Retinal pigment epithelial cell (primary cell): ENCODE measurements around the gene CCSAP.
A peak's percentile ranks its signal among the peaks of the same experiment; 100 is the strongest.
"Not testable (repeated sequence)": the region's sequence is repeated elsewhere in the genome, so short reads cannot be mapped to it uniquely, and the experiment has no call there.

Experiments
- DNase-seq: peaks from one replicate; pipeline ENCODE4 v3.0.0-alpha.2; 2010; ENCODE audit warnings: low read depth
- H3K4me3 ChIP-seq: 2 replicates; pipeline ENCODE4 v1.5.1; 2011; ENCODE audit warnings: mild to moderate bottlenecking, low read length, control low read depth, moderate library complexity
- TF ChIP-seq, protein P1 (sequence below): conservative IDR thresholded peaks from 2 replicates; pipeline ENCODE4 v1.5.1; 2011; ENCODE audit warnings: low read depth, low read length, control low read depth, inconsistent platforms

The CCSAP gene

DNA sequence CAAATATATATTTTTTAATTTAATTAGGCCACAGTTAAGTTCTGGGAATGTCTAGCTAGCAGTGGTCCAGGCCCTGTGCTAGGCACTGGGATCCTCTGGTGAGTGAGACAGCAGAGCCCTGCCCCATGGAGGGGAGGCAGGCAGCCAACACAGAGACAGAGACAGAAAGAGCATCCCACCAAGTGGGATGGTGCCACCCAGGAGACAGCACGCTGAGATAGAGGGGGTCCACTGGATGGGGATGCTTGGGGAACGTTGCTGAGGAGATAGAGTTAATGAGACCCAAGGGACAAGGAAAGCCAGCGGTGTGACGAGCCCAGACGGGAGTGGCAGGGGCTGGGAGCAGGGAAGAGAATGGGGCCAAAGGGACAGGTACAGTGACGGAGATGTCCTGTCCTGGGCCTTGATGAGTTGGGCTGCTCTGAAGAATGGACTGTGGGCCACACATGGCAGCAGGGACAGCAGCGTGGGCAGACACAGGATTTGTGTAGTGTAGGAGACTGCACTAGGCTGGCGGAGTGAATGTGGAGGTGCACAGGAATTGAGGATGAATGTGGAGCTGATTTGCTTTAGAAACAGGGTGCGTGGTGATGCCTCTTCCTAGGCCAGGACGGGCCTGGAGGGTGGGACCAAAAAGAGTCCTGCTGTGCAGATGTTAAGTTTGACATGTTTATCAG is 49.2 kb downstream of the CCSAP start:
- H3K4me3 ChIP-seq = no peak overlapping the region
- DNase-seq = no peak
- TF ChIP-seq, protein P1, sequence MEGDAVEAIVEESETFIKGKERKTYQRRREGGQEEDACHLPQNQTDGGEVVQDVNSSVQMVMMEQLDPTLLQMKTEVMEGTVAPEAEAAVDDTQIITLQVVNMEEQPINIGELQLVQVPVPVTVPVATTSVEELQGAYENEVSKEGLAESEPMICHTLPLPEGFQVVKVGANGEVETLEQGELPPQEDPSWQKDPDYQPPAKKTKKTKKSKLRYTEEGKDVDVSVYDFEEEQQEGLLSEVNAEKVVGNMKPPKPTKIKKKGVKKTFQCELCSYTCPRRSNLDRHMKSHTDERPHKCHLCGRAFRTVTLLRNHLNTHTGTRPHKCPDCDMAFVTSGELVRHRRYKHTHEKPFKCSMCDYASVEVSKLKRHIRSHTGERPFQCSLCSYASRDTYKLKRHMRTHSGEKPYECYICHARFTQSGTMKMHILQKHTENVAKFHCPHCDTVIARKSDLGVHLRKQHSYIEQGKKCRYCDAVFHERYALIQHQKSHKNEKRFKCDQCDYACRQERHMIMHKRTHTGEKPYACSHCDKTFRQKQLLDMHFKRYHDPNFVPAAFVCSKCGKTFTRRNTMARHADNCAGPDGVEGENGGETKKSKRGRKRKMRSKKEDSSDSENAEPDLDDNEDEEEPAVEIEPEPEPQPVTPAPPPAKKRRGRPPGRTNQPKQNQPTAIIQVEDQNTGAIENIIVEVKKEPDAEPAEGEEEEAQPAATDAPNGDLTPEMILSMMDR = no peak

DNA sequence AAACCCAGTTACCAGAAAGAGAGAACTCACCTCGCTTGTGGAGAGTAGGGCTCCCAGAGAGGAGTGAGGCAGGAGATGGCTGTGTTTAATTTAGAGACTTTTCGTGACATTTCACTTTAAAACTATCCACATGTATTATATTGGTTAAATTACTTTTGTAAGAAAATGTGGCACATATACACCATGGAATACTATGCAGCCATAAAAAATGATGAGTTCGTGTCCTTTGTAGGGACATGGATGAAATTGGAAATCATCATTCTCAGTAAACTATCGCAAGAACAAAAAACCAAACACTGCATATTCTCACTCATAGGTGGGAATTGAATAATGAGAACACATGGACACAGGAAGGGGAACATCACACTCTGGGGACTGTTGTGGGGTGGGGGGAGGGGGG is 51.2 kb downstream of the CCSAP start:
- H3K4me3 ChIP-seq, DNase-seq: not testable (repeated sequence)

DNA sequence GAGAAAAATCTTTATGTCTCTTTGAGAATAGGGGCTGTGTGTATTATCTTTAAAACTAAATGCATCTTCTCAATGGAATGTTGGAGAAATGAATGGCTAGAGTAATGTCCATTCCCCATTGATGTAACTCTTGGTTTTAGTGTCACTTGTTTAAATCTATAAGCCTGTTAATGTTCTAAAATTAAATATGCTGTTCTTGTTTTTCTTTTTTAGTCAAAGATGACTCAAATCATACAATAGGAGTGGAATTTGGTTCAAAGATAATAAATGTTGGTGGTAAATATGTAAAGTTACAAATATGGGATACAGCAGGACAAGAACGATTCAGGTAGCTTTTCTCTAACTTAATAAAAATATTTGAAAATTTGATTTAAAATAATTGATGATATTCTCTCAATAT is 54.3 kb downstream of the CCSAP start:
- DNase-seq = no peak
- no peak overlapping the region for H3K4me3 ChIP-seq
- TF ChIP-seq, protein P1 = no peak

DNA sequence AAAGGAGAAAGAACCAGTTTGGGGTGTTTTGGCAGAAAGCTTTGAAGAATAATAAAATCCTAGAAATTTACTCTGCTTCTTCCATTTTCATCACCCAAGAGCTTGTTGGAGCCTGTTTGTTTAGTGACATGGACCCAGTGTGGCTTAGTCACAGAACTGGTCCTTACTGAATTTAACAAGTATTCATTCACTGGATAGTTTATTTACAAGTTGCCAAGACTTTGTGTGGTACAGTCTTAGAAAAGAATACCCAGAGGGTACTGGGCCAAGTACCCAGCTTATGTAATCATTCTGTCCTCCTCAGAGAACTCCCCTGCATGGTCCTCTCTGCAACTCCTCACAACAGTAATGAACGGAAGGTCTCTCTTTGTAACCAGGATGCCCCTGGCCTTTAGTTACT is 55.6 kb downstream of the CCSAP start:
- TF ChIP-seq, protein P1 = no peak
- no peak overlapping the region for H3K4me3 ChIP-seq
- no peak for DNase-seq

DNA sequence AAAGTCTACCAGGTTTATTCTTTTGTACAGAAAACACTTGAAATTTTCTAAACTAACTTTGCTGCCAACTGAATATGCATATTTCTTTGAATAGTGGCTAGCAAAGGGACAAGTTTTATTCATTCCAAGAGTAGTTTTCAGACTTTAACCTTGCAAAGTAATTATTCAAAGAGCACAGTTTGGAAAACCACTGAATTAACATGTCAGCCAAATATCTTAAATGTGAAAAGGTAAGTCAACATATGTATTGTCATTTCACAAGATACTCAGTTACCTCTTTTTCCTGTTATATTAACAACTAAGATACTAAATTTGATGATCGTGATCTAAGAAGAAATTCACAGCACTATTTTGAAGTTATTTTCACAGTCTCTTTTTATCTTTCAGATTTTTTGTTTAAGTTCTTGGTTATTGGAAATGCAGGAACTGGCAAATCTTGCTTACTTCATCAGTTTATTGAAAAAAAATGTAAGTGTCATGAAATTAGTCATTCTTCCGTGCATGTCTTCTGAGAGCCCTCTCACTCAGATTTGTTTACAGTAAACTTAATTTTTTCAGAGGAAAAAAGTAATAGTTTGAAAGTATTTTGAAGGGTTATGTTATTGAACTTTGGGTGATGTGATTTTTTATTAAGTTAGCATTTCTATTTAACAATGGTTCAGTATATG is 56.6 kb downstream of the CCSAP start:
- no peak for DNase-seq
- no peak overlapping the region for H3K4me3 ChIP-seq
- TF ChIP-seq, protein P1 = no peak

DNA sequence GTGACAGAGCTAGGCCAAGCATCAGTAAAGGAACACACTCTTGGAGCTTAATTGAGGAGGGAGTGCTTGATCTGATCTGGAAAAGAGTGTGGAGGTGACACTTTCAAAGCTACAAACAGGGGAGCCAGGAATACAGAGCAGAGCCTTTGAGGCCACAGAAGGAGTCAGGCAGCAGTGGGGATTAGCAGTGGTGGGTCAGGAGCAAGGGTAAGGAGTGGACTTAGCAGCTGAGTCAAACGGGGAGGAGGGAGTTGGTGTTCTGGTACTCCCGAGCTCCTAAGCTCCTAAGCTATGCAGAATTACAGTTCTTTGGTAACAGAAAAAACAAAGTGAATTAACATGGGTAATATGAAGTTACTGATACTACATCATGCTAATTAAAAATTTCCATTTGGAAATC is 57.4 kb downstream of the CCSAP start:
- DNase-seq = peak; percentile 96
- H3K4me3 ChIP-seq = no peak overlapping the region
- TF ChIP-seq, protein P1 = no peak

DNA sequence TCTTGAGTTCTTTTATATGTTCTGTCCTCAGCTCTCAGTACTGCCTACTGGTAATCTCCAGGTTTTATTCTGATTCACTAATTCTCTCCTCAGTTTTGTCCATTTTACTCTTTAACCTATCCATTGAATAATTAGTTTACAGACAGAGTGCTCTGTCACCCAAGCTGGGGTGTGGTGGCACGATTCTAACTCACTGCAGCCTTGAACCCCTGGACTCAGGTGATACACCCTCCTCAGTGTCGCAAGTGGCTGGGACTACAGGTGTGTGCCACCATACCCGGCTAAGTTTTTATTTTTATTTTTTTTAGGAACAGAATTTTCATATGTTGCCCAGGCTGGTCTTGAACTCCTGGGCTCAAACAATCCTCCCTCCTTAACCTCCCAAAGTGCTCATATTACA is 58.0 kb downstream of the CCSAP start:
- DNase-seq = no peak
- H3K4me3 ChIP-seq = no peak overlapping the region
- TF ChIP-seq, protein P1 = no peak
